ENCODE data around the gene XPC.

DNA sequence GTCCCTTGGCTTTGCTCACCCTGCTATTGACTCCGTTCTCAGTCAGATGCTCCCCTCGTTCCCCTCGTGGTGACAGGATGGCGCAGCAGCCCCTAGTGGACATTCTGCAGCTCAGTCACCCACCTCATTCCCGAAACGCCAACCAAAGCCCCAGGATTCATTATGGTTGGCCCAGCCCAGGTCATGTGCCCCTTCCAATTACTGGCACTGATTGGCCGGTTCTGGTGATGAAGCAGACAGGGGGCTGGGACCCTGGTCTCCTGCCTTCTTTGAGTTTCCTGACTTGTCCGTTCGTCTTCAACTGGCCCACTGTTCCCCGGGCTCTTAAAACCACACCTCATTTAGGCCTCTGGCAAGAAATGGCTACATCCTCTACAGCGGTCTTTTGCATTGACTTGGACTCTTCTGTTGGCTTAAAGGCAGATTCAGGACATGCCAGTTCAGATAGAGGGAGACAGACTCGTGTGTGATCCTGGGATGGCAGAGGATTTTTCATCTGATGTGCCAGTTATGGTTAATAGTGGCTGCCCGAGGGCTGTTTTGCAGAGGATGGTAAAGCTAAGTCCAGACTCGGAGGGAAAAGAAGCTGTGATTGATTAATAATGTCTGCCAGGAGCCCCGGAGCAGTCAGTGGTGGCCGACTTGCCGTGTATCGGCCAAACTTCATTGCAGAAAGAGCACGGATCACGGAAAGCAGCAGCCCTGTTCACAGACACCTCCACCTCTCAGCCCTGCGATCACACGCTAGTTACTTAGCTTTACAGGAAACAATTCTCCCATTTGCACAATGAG is 38.1 kb upstream of the XPC start:
- TF ChIP-seq CTCF (IDR thresholded peaks at IDR 0.05): no peak
- TF ChIP-seq POLR2A (IDR thresholded peaks at IDR 0.05): no peak
